GM19240 (cell line): ENCODE results near the gene TXNRD3.
"Not testable (repeated sequence)": the region's sequence is repeated elsewhere in the genome, so short reads cannot be mapped to it uniquely, and the experiment has no call there.

ENCODE experiments used
- DNase-seq: peaks from one replicate; pipeline ENCODE4 v3.0.0; 2011; ENCODE audit warnings: low spot score; ENCODE audit not compliant: insufficient read length

Gene TXNRD3

DNA sequence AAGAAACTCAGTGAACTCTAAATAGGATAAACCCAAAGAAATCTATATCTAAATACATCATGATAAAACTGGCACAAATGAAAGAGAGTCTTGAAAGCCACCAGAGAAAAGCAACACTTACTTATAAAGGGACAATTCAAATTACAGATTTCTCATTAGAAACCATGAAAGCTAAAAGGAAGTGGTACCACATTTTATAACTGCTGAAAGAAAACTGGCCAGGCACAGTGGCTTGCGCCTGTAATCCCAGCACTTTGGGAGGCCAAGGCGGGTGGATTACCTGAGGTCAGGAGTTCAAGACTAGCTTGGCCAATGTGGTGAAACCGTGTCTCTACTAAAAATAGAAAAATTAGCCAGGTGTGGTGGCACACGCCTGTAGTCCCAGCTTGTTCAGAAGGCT lies 59.4 kb downstream of the TXNRD3 start:
- not testable (repeated sequence) for DNase-seq

DNA sequence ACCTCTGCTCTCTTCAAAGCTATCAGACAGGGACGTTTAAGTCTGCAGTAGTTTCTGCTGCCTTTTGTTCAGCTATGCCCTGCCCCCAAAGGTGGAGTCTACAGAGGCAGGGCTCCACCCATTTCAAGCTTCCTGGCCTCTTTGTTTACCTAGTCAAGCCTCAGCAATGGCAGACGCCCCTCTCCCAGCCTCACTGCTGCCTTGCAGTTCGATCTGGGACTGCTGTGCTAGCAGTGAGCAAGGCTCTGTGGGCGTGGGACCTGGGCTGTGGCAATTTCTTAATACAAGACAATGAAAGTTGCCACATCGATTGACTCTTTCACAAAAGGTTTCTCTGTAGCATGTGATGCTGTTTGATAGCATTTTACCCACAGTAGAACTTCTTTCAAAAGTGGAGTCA lies 63.4 kb downstream of the TXNRD3 start:
- not testable (repeated sequence) for DNase-seq

DNA sequence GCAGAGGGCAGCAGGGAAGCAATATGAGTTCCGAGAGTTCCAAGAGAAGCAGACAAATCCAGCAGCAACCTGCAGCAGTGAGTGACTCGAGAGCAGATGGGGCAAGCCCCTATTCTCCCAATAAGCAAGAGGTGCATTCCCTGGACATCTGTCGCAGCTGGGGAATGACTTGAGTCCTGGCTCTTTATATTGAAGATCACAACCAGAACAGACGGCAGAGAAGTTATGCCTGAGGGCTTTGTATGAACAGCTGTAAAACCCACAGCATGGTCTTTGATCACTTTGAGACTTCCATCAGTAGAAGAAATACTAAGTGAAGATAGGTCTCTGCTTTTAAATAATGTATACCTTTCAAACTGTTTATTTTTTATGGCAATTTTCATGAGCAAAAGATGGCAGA lies 72.6 kb downstream of the TXNRD3 start:
- no peak for DNase-seq

DNA sequence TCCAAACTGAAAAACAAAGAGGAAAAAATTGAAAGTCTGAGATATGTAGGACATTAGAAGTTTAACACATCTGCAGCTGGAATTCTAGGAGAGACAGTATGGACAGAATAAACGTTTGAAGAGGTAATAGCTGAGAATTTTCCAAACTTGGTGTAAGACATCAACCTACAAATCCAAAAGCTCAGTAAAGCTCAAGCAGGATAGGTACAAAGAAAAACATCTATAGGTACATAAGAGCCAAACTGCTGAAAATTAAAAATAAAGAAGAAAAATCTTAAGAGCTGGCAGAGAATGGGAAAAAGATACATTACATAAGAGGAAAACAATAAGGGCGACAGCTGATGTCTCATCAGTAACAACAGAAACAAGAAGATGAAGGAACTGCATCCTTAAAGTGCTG lies 73.4 kb downstream of the TXNRD3 start:
- DNase-seq = no peak

GRCh38 chr3:126580746-126581145 lies 74.2 kb downstream of the TXNRD3 start:
- DNase-seq = no peak

- DNase-seq = no peak
Observed at GRCh38 chr3:126578702-126579101, 76.2 kb downstream of the TXNRD3 start.

- no peak for DNase-seq
Observed at GRCh38 chr3:126577261-126577660, 77.7 kb downstream of the TXNRD3 start.

GRCh38 chr3:126573492-126574117 lies 81.3 kb downstream of the TXNRD3 start:
- no peak for DNase-seq

DNA sequence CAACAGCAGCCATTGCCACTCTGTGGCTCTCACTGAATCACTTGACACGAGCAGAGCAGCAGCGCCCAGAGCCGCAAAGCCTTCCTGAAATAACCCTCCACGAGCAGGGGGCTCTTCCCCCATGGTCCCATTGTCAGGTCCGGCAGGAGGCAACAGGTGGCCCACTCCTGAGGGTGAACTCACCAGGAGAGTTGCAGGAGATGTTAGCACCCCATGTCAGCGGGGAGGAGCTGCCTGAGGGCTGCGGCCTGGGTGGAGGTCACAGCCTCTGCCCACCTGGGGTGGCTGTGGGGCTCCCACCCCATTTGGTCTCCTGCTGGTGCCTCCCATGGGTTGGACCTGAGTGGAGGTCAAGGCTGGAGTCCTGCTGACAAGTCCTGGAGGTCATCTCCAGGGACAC lies 83.8 kb downstream of the TXNRD3 start:
- no peak for DNase-seq

DNA sequence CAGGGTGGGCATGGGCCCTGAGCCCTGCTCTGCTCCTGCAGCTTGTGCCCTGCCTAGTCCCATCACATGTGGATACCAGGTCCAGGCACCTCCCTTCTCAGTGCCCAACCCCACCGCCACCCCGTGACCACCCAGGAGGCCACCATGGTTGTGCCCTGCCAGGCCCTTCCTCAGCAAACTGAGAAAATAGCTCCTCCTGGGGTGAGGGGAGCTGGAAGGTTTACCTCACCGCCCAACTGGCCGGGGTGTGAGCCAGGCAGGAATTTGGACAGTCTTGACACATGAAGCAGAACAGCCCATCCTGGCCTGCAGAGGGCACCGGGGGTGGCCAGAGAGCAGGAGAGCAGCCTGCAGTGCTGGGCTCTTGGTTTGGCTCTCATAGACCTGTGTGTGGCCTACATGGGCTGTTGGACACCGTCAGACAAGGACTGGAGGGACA lies 84.8 kb downstream of the TXNRD3 start:
- DNase-seq = no peak

DNA sequence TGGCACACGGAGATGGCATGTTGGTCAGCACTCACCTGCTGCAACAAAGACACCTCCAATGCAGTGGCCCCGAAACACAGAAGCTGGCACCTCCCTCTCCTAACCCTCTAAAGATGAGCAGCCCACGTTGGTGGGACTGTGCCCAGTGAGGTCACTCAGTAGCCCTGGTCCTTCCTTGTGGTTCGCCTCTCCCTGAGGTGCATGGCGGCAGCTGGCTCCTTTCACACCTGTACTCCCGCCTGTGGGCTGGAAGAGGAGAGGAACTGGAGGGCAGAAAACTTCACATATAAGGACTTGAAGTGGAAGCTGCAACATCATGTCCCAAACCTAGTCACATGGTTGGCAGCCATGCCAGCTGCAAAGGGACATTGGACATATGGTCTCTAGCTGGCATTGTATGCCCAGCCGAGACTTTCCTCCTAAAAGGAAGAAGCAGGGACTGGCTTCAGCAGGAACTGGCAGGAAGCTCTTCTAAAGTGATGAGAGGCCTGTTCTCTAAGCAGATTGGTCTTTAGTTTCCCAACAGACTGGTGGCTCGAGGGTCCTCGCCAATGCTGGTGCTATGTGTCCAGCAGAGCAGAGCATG lies 85.4 kb downstream of the TXNRD3 start:
- no peak for DNase-seq

DNA sequence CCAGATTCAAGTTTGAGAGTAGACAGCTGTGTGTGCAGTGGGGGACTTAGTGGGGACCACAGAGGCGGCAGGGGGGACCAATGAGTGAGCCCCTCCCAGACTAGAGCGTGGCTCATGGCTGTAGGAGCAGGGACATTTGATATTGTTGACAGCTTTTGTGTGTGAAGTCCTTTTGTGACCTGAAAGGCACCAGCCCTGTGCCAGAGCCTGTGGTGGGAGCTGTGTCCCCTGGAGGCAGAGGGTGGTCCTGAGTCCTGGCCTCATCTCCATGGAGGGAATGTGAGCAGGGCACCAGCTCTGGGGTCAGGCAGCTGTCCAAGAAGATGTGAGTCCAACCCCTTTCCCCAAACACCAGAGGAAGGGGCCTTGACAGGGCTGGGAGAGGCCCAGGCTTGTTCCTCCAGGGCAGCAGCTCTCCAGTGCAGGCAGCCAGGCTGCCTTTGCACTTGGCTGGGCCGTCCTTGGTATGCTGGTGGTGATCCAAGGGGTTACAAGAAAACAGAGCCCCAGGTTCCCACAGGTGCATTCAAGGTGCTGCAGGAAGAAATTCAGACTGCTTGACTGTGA lies 86.1 kb downstream of the TXNRD3 start:
- no peak for DNase-seq

- DNase-seq = no peak
Observed at GRCh38 chr3:126567696-126568438, 87.1 kb downstream of the TXNRD3 start.

DNA sequence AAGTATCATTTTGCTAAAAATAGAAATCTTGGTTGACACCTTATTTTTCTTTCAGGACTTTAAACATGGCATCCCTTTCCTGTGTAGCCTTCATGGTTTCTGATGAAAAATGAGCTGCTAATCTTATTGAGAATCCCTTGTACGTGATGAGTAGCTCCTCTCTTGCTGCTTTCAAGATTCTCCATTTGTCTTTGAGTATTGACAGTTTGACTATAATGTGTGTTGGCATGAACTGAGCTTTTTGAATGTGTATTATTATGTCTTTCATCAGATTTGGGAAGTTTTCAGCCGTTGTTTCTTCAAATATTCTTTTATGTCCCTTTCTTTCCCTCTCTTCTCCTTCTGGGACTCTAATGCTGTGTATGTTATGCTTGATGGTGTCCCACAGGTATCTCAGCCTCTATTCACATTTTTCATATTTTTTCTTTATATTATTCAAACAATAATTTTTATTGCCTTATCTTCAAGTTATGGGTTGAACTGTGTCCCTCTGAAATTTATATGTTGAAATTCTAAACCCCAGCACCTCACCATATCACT lies 92.1 kb downstream of the TXNRD3 start:
- no peak for DNase-seq

DNA sequence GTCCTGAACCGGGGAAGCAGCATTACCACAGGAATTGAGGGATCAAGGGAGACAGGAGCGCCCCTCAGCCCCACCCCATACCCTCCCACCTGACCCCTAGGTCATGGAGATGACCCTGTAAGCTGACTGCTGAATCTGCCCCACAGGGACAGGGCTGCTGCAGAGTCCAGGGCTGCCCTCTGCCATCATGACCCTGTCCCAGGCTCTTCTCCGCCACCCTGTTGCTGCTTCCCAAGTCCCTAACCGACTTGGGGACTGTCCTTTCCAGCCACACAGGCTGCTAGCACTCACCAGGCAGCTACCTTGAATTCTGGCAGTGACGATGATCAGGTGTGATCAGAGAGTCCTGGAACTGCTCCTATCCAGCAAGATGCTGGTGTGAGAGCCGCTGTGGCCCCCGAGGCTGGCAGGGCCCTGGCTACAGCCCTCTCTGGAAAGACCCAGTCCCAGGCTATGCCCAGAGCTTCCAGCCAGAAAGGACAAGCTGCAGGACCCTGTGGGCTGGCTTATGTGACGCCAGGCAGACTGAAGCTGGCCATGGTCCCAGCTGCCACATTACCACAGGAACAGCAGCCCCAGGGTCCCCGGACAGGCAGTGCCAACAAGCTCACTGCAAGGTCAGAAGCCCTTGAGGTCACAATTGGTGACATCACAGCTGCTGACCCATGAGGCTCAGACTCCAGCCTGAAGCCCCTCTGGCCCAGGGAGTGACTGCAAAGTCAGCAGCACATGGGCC lies 96.4 kb downstream of the TXNRD3 start, which contains the start of gene C3orf22:
Gene C3orf22, minus strand, starts transcription at position 597 of the 736 bp plus-strand sequence. CDS start 5,542 bp downstream, outside the sequence.
- DNase-seq = no peak

DNA sequence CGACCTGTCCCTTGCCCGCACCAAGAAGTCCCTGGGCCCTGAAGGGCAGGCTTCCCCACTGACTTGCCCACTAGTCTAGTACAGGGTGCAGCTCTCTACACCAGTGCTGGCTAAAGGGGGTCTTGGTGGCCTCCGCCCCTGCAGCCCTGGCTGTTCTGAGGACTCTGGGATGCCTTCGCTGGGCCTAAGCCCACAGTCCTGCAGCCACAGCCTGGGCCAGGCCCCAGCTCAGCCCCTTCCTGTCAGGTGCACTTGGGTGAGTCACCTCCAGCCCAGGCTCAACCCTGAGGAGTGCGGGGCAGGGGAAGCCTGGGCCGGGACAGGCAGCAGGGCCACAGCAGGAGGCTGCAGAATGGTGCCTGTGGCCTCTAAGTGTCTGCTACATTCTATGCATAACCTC lies 97.2 kb downstream of the TXNRD3 start:
- no peak for DNase-seq

DNA sequence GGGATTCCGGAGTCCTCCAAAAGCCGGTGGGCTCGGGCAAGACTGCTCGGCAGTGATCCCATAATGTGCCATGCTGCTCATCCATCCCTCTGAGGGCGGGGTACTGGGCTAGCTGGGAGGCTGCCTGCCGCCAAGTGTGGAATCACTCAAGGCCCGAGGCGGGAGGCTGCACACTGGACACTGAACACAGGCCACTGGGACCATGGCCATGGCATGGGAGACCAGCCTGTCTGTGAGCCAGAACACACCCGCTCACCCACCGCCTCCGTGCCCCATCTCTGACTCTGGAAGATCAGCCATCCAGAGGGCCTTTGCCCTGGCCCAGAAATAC lies 97.5 kb downstream of the TXNRD3 start:
- DNase-seq = no peak
